GM12874 (cell line): Measurements from ENCODE around the gene SHROOM4.

Experiments
- TF ChIP-seq, protein P1 (sequence below): IDR thresholded peaks from 2 replicates; pipeline ENCODE4 v1.5.1; 2011; ENCODE audit warnings: low read depth, mild to moderate bottlenecking, control low read depth, low read length, moderate library complexity; ENCODE audit not compliant: insufficient read depth

SHROOM4 gene

DNA sequence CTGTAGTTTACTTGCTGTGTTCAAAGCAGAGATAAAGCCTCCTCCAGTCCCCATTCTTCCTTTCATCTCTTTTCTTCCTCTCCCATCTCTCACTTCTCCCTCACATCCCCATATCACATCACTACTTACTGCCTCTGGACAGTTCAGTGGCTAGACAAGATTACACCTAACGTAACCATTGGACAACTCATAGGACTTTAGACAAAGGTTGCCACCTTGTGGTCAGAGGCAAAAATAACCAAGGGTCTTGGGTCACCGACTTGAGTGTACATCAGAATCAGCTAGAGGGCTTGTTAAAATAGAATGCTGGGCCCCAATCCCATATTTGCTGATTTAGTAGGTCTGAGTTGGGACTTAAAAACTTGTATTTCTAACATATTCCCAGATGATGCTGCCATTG, 234.0 kb downstream of the SHROOM4 start:
- TF ChIP-seq, protein P1, sequence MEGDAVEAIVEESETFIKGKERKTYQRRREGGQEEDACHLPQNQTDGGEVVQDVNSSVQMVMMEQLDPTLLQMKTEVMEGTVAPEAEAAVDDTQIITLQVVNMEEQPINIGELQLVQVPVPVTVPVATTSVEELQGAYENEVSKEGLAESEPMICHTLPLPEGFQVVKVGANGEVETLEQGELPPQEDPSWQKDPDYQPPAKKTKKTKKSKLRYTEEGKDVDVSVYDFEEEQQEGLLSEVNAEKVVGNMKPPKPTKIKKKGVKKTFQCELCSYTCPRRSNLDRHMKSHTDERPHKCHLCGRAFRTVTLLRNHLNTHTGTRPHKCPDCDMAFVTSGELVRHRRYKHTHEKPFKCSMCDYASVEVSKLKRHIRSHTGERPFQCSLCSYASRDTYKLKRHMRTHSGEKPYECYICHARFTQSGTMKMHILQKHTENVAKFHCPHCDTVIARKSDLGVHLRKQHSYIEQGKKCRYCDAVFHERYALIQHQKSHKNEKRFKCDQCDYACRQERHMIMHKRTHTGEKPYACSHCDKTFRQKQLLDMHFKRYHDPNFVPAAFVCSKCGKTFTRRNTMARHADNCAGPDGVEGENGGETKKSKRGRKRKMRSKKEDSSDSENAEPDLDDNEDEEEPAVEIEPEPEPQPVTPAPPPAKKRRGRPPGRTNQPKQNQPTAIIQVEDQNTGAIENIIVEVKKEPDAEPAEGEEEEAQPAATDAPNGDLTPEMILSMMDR, result peak; percentile 41; the same call in 1 of the 2 replicates

- TF ChIP-seq, protein P1, result no peak
These were observed 236.7 kb downstream of the SHROOM4 start for GRCh38 chrX:50577326-50577725.

GRCh38 chrX:50567636-50568035, 246.4 kb downstream of the SHROOM4 start:
- TF ChIP-seq, protein P1, result no peak

- TF ChIP-seq, protein P1, result no peak
These were observed 248.3 kb downstream of the SHROOM4 start for GRCh38 chrX:50565718-50566117.
